Muscle of back (tissue), 11 donors: ENCODE data around the gene FOXD4L6. TPM values are rescaled to one million over a fixed set of nuclear protein-coding genes. Genes with fewer than 3 reads are reported as not detected.
A peak's percentile ranks its signal among the peaks of the same experiment; 100 is the strongest.
"Not testable (repeated sequence)": the region's sequence is repeated elsewhere in the genome, so short reads cannot be mapped to it uniquely, and the experiment has no call there.

Experiments
- DNase-seq, 3 donors: peaks; one replicate each; pipeline versions ENCODE4 v3.0.0 to v3.0.0-alpha.2; 2013
- polyA plus RNA-seq, 10 donors: library from polyadenylated mRNA; unstranded; fragments of 120-200 nt; gene quantifications; one replicate each; pipeline ENCODE4 v1.2.1, GENCODE V29; 2013; ENCODE audit not compliant: insufficient read length in 10 of 10

The FOXD4L6 gene
- polyA plus RNA-seq, 10 donors, result 0.11 TPM; not detected in 9

DNA sequence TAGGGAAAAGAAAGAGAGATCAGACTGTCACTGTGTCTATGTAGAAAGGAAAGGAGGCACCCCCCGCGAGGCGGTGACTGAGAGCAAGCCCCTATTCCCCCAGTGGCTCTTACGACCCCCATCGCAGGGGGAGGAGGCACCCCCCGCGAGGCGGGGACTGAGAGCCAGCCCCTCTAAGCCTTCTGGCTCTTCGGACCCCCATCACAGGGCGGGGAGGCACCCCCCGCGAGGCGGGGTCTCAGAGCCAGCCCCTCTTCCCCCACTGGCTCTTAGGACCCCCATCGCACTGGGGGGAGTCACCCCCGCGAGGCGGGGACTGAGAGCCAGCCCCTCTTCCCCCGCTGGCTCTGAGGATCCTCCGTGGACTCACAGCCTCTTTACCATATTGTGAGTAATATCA lies 23.9 kb downstream of the FOXD4L6 start:
- DNase-seq, result not testable (repeated sequence)

DNA sequence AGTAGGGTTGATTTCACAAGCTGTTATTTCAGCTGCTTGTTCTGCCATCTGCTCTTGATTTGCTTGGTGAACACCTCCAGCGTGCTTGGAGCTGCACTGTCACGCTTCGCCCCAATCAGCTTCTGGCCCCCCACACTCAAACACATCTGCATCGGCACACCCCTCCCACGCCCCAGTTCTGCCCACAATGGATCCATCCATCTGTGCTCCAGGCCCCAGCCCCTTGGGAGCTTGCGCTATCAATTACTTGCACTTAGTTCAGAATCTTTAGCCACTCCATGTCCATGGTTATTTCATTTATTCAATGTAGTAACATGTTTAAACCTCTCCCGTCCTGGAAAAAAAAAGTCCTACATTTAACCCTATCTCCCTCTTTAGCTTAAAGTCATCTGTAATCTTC lies 28.0 kb downstream of the FOXD4L6 start:
- not testable (repeated sequence) for DNase-seq

DNA sequence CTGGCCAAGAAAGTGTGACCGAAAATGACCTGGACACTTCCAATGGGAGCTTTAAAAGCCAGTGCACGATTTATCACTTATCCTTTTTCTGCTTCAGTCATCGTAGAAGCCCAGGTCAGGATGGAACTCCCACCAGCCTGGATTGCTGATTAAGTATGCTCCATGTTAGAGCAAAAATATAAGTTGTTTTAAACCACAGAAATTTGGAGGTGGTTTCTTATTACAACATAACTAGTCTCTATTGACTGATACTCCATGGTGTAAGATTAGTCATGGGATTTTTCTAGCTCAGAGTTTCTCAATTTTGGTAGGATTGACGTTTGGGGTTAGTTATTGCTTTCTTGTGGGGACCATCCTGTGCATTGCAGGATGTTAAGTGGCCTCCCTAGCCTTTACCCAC lies 29.7 kb downstream of the FOXD4L6 start:
- not testable (repeated sequence) for DNase-seq

DNA sequence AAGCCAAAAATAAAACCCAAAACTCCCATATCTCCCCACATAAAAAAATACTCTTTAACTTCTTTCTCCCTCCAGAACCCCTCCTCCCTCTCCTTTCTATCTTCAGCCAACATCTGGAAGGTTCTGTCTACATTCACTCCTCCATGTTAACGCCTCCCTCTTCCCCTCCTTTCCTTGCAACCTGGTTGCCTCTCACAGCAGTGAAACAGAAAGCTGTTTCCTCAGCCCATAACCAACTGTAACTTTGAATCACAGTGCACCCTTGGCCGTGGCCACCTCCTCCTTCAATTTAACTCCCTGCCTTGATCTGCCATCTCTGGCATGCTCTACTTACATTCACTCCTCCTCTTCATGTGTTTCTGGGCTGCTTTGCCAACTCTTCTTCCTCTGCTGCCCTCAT lies 33.4 kb downstream of the FOXD4L6 start:
- not testable (repeated sequence) for DNase-seq

DNA sequence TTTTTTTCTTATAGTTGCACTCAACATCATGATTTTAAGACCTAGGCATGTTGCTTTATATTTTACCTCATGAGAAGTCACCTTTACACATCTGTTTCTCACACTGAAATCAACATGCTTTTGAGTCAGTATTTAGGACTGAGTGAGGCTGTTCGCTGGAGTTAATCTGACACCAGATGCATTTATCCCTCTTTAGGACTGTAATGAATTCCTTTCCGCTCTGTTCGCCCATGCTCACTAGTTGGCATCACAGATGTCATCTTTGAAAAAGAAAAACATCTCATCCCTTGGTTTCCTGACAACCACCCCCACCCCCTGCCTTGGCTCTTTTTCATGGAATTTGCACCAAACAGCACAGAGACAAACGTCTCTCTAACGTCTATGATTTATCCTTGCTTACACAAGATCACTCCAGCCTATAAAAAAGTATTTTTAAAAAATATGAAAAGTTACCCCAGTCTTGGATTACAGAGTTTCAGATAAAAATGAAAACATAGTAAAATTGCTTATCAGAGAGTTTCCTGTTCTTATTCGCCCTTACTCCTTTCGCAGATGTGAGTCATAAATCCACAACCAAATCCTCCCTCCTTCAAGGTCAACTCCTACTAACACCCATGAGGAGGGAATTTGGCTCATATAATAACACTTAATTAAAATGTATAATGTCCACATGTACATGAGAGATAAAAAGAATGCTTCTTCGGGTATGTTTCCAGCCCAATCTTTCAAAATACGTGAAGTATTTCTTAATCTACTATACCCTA lies 34.3 kb downstream of the FOXD4L6 start:
- peak in 1 of 3 donors; percentile 7 for DNase-seq

DNA sequence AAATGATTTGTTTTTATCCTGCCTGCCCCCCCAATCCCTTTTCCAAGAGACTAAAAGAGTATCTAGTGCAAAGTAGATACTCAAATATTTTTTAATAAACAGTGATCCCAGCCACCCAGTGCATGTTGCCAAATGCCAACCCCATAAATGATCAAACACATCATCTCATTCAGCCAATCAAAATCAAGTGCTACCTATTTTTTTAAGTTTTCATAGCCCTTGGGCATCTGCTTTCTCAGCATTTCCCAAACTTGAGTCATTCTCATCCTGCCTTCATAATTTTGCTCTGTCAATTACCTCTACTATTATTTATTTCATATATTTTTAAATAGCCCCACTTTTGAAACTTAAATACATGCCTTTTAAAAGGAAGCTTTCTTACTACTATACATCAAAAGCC lies 37.6 kb downstream of the FOXD4L6 start:
- DNase-seq, result not testable (repeated sequence)

DNA sequence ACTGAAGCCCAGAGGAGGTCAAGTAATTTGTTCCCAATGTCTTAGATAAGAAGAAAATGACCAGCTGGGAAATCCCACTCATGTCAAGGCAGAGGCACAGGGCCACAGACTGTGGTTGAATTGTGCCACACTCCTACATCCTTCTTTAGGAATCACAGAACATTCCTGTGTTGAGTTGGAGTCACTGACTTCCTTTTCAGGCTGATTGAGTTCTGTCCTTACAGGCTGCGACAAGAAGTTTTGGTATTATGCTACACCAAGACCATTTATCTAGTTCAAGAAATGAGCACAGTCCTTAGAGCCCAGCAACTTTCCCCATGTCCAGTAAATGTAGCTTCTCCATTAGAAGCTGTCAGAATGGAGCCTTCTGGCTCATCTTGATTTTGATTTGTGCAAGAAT lies 38.1 kb downstream of the FOXD4L6 start:
- DNase-seq, result not testable (repeated sequence)

DNA sequence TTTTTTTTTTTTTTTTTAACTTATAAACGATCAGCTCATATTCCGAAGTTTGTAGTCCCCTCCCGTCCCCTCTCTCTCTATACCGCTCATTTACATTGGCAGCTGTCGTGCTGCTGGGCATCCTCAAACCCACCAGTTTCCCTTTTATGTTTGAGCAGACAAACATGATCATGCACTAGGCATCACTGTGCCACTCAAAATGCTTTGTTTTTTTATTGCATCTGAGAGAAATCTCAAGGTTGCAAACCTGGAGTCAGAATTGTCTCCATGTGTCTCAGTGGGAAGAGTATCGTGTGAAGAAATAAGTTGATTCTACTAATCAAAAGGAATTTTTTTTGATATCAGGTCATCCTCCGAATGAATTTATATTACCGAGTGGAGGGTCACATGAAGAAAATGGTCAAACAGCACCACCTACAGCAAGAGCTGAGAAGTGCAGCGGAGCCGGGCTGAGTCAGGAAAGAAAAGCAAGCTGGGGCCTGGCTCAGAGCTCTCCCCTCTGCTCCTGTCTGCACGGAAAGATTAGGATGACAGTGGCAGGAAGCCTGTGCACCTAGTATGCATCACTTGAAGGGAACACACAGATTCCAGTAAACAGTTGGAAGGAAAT lies 39.9 kb downstream of the FOXD4L6 start:
- not testable (repeated sequence) for DNase-seq

DNA sequence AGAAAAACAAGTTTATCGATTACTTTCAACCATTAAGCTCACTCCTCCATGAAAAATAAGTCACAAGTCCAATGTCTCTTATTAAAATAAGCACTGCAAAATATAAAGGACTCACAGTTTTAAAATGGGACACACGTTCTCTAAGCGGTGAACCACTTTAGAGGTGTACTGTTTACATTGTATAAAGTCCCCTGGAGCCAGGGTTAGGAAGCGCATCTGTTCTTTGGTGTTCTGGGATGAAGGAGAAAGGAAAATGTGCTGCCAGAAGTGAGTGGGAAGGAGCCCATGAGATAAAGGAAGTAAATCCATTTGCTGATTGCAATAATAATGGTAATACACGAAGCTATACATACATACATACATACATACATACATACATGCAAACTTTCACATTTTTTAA lies 40.6 kb downstream of the FOXD4L6 start:
- not testable (repeated sequence) for DNase-seq

DNA sequence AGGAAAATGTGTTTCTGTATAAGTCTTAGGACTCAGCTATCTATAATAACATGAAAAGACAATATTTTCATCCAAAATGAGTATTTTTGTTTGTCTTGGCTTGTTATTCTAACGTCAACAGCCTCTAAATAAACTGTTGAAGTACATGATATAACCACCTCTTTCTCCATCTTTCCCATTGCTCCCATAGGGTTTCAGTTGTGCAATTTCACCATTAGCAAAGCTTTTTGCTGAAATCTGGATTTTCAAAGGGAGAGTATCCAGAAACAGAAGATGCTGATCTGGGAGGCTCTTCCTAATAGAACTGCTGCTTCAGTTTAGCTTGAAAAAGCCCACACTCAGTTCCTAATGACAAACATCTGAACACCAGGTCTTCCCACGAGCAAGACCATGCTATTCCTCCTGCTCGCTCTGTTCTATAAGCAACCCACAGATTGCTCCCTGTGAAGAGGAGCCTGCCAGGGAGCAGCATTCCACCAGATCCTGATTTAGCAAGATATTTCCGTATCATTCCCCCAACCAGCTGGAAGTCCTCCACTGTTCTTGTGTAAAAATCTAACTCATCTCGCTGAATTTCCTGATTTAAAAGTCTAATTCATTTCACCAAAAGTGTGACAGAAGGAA lies 41.2 kb downstream of the FOXD4L6 start:
- DNase-seq, result peak in 2 of 3 donors; percentile 12 to 61

DNA sequence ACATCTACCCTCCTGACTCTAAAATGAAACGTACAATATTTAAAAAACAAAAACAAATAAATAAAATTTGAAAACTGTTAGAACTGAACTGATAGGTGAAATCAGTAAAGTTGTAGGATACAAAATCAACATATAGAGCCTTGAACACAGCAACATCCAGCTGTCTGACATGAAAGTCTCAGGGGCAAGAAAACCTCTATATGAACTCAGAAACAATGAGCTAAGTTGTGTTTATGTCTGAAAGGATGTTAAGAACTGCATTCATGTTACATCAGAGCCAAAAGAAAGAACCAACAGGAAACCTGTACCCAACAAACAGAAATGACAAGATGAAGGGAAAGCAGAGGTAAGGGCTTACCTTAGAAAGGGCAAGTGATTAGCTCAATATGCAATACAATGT lies 41.8 kb downstream of the FOXD4L6 start:
- DNase-seq, result not testable (repeated sequence)

DNA sequence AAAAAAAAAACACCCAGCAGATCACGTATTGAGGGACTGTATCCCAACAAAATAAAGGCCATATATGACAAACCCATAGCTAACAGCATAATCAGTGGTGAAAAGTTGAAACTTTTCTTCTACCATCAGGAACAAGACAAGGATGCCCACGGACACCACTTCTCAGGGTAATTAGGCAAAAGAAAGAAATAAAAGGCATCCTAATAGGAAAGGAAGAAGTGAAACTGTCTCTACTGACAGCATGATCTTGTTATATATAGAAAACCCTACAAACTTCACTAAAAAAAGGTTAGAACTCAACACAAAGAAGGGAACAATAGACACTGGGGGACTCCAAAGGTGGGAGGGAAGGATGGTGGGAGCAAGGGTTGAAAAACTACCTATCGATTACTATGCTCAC lies 42.3 kb downstream of the FOXD4L6 start:
- DNase-seq, result not testable (repeated sequence)

DNA sequence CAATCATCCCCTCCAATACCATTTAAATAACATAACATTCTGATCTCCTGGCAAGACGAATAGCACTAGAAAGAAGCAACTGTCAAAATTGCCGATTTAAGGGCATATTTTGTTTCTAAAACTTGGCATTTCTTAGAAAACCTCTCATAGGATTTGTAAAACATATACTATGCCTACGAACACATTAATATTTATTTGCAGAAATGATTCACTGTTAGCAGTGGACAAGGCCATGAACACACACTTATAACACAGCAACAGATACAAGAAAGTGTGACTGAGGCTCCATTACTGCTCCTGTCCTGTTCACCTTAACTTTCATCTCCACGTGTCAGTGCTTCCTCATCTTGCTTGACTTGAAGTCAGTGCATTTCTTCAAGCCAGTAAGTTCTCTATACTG lies 46.1 kb downstream of the FOXD4L6 start:
- not testable (repeated sequence) for DNase-seq

DNA sequence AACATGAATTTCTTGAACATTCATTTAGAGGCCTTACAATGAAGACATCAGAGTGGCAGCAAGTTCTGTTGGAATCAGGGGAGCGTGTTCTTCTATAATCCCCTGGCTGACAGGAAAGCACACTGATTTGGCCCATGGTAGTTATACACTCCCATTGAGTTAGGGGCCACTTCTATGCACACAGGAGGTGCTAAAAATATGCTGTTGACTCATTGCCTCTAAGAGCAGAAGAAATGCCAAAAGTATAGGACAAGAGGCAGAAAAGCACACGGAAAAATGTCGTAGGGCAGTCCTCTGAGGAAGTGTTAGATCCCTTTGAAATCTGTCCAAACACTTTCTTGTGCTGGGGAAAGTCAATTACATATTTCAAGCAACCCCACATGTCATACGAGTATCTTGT lies 49.0 kb downstream of the FOXD4L6 start:
- not testable (repeated sequence) for DNase-seq

DNA sequence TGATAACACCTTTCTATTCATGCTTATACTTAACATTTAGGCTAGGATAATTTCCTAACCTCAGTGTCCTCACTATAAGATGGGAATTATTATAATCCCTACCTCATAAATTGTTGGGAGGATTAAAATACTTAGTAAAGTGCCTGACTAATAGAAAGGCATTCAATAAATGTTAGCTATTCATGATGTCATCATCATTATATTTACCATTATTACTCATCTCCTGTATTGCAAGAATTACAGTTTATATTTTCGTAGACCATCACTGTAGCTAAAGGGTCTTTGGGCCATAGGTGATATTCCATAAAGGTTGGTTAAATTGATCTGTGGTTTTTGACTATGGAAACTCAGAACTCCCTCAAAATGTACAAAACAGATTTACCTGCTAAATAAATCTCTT lies 50.9 kb downstream of the FOXD4L6 start:
- not testable (repeated sequence) for DNase-seq

Other genes with a start within 250 kb of the FOXD4L6 start
- gene ZNG1F, start 60.6 kb upstream of the FOXD4L6 start, polyA plus RNA-seq, result 10 to 100 TPM in 3 of 10 donors, 1 to 10 TPM in 7; 3.2 to 11.7 (median 6.5) TPM